ACC112 (cell line): ENCODE data around the gene AGER.
"Not testable (repeated sequence)": the region's sequence is repeated elsewhere in the genome, so short reads cannot be mapped to it uniquely, and the experiment has no call there.

Experiments
- H2AFZ ChIP-seq: fragments of 200-600 bp; sonication (generic); one replicate; pipeline ENCODE4 v1.6.0; 2017; ENCODE audit warnings: antibody characterized with exemption, low read length; ENCODE audit not compliant: unreplicated experiment
- H3K27ac ChIP-seq: fragments of 200-600 bp; sonication (generic); 2 replicates; pipeline ENCODE4 v1.5.1; 2014; ENCODE audit warnings: low read depth, mild to moderate bottlenecking, antibody characterized with exemption, low read length, moderate library complexity
- H3K27me3 ChIP-seq: fragments of 200-600 bp; sonication (generic); 2 replicates; pipeline ENCODE4 v1.6.1; 2014; ENCODE audit warnings: mild to moderate bottlenecking, antibody characterized with exemption, low read length, moderate library complexity, mixed read lengths; ENCODE audit not compliant: insufficient read depth
- H3K36me3 ChIP-seq: fragments of 200-600 bp; sonication (generic); 2 replicates; pipeline ENCODE4 v1.6.1; 2016; ENCODE audit warnings: mild to moderate bottlenecking, antibody characterized with exemption, low read length, moderate library complexity, mixed read lengths; ENCODE audit not compliant: insufficient read depth
- H3K4me1 ChIP-seq: fragments of 200-600 bp; sonication (generic); one replicate; pipeline ENCODE4 v1.6.1; 2016; ENCODE audit warnings: low read length, mixed read lengths; ENCODE audit not compliant: insufficient read depth, unreplicated experiment, control insufficient read depth
- H3K4me3 ChIP-seq: fragments of 200-600 bp; sonication (generic); 2 replicates; pipeline ENCODE4 v1.5.1; 2014; ENCODE audit warnings: mild to moderate bottlenecking, low read depth, low read length
- H3K79me2 ChIP-seq: fragments of 200-600 bp; sonication (generic); one replicate; pipeline ENCODE4 v1.6.0; 2016; ENCODE audit warnings: low read length; ENCODE audit not compliant: control insufficient read depth, unreplicated experiment, insufficient read depth

Gene AGER

GRCh38 chr6:32191696-32192607 is 7.9 kb upstream of the AGER start:
- H3K27ac ChIP-seq, result no peak overlapping the region
- H3K27me3 ChIP-seq, result no peaks in the 10 kb centered on the region
- H3K36me3 ChIP-seq, result peaks cover 4% of the 10 kb centered on the region; the same call in 1 of the 2 replicates
- H2AFZ ChIP-seq, result no peak overlapping the region
- peaks cover 19% of the 10 kb centered on the region for H3K79me2 ChIP-seq
- H3K4me3 ChIP-seq, result peak overlapping the region; percentile 22; the same call in 1 of the 2 replicates
- H3K4me1 ChIP-seq, result peaks cover 25% of the 10 kb centered on the region

GRCh38 chr6:32190911-32191677 is 7.0 kb upstream of the AGER start:
- H3K36me3 ChIP-seq, result peaks cover 4% of the 10 kb centered on the region; the same call in 1 of the 2 replicates
- no peak overlapping the region for H3K4me3 ChIP-seq
- peaks cover 19% of the 10 kb centered on the region for H3K79me2 ChIP-seq
- no peaks in the 10 kb centered on the region for H3K27me3 ChIP-seq
- H3K4me1 ChIP-seq, result peaks cover 21% of the 10 kb centered on the region
- no peak overlapping the region for H2AFZ ChIP-seq
- H3K27ac ChIP-seq, result no peak overlapping the region

- H3K36me3 ChIP-seq, result peaks cover 4% of the 10 kb centered on the region; the same call in 1 of the 2 replicates
- H3K79me2 ChIP-seq, result peaks cover 19% of the 10 kb centered on the region
- H3K27ac ChIP-seq, result peak within 1 kb of the TSS; percentile 71
- H3K4me3 ChIP-seq, result peak within 1 kb of the TSS; percentile 94
- no peaks in the 10 kb centered on the region for H3K27me3 ChIP-seq
- peaks cover 21% of the 10 kb centered on the region for H3K4me1 ChIP-seq
- peak within 1 kb of the TSS; percentile 76 for H2AFZ ChIP-seq
These were observed 6.2 kb upstream of the AGER start, which contains the start of gene PBX2 for GRCh38 chr6:32190054-32190851. TSS of gene PBX2 (minus strand) at chr6:32190202. CDS start at chr6:32189915, 287 bp downstream.

- H3K4me1 ChIP-seq, result peaks cover 19% of the 10 kb centered on the region
- H3K79me2 ChIP-seq, result peaks cover 19% of the 10 kb centered on the region
- H3K27ac ChIP-seq, result peak overlapping the region; percentile 71
- H2AFZ ChIP-seq, result no peak overlapping the region
- H3K36me3 ChIP-seq, result peaks cover 4% of the 10 kb centered on the region; the same call in 1 of the 2 replicates
- H3K4me3 ChIP-seq, result peak overlapping the region; percentile 94
- H3K27me3 ChIP-seq, result no peaks in the 10 kb centered on the region
These were observed 5.6 kb upstream of the AGER start for GRCh38 chr6:32189742-32190053.

- Histone ChIP-seq H2AFZ (no peak overlapping the region), H3K36me3 (peaks cover 4% of the 10 kb centered on the region; the same call in 1 of the 2 replicates), H3K27ac (peak overlapping the region; percentile 71), H3K4me1 (peaks cover 20% of the 10 kb centered on the region), H3K27me3 (no peaks in the 10 kb centered on the region), H3K4me3 (peak overlapping the region; percentile 94), H3K79me2 (peaks cover 19% of the 10 kb centered on the region)
These were observed 5.2 kb upstream of the AGER start for GRCh38 chr6:32189069-32189741.

GRCh38 chr6:32188381-32189068 is 4.5 kb upstream of the AGER start:
- H3K79me2 ChIP-seq, result peaks cover 19% of the 10 kb centered on the region
- H3K27ac ChIP-seq, result peak overlapping the region; percentile 71
- H3K4me3 ChIP-seq, result peak overlapping the region; percentile 94
- H3K27me3 ChIP-seq, result no peaks in the 10 kb centered on the region
- no peak overlapping the region for H2AFZ ChIP-seq
- peaks cover 4% of the 10 kb centered on the region; the same call in 1 of the 2 replicates for H3K36me3 ChIP-seq
- peaks cover 22% of the 10 kb centered on the region for H3K4me1 ChIP-seq

- peak overlapping the region; percentile 94 for H3K4me3 ChIP-seq
- H3K36me3 ChIP-seq, H3K27ac ChIP-seq, H3K27me3 ChIP-seq, H2AFZ ChIP-seq: not testable (repeated sequence)
- H3K4me1 ChIP-seq, result peaks cover 21% of the 10 kb centered on the region
- H3K79me2 ChIP-seq, result peaks cover 19% of the 10 kb centered on the region
These were observed 3.8 kb upstream of the AGER start for GRCh38 chr6:32187725-32188380.

DNA sequence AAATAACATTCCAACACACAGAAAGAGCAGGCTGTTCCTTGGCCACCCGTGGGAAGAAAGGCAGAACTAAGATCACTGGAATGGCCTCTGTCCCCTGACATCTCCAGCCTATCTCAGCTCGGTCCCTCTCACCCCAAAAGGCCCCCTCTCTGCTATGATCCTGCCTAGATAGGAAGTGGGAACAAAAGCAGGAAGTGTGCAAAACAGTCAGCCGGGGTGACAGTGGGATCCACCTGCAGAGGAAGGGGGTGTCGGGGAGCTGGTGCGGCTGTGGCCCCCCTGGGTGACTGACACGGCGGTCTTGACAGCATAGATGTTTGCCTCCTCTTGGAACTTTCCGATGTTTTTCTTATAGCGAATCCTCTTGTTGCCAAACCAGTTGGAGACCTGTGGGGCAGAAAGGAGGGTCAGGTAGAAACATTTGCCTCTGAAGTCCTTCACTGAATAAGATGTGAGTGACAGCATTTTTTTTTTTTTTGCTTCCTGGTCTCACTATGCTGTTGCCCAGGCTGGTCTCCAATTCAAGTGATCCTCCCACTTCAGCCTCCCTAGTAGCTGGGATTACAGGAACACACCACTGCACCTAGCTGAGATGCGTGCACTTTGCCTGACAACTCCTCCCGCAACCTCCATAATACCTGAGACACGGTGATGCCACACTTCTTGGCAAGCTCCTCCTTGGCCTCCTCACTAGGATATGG is 3.1 kb upstream of the AGER start:
- H3K4me3 ChIP-seq, result no peak overlapping the region
- H3K4me1 ChIP-seq, result peaks cover 14% of the 10 kb centered on the region
- H2AFZ ChIP-seq, result no peak overlapping the region
- peak overlapping the region; percentile 68; the same call in 1 of the 2 replicates for H3K27ac ChIP-seq
- H3K36me3 ChIP-seq, result peaks cover 4% of the 10 kb centered on the region; the same call in 1 of the 2 replicates
- H3K79me2 ChIP-seq, result peaks cover 19% of the 10 kb centered on the region
- H3K27me3 ChIP-seq, result no peaks in the 10 kb centered on the region
